Lung (tissue), 12 donors: Measurements from ENCODE around the gene ADAMTSL1. TPM values are rescaled to one million over a fixed set of nuclear protein-coding genes. Genes with fewer than 3 reads are reported as not detected.

Source experiments
- ATAC-seq: fragments of 200-7000 bp; cut with Tn5 transposase; one replicate; pipeline ENCODE4 v1.9.1; 2020; ENCODE audit warnings: moderate number of reproducible peaks; ENCODE audit not compliant: insufficient read depth, low FRiP score
- DNase-seq, 3 donors: peaks; one replicate each; pipeline ENCODE4 v3.0.0-alpha.2; 2013 to 2017
- H3K27ac ChIP-seq, 2 donors: one replicate each; pipeline ENCODE4 v1.5.1; 2013; ENCODE audit warnings: mild to moderate bottlenecking in 2 of 2, moderate library complexity in 2 of 2, control low read depth in 1 of 2, inconsistent platforms in 1 of 2, low read depth in 1 of 2, low read length in 1 of 2
- H3K27me3 ChIP-seq, 3 donors: one replicate each; pipeline ENCODE4 v1.5.1; 2013; ENCODE audit warnings: low read length in 2 of 3; ENCODE audit not compliant: control insufficient read depth in 3 of 3, insufficient read depth in 3 of 3
- H3K36me3 ChIP-seq, 4 donors: one replicate each; pipeline ENCODE4 v1.5.1; 2013; ENCODE audit warnings: low read length in 4 of 4, mild to moderate bottlenecking in 1 of 4, moderate library complexity in 1 of 4; ENCODE audit not compliant: control insufficient read depth in 4 of 4, insufficient read depth in 4 of 4
- H3K4me1 ChIP-seq, 5 donors: one replicate each; pipeline ENCODE4 v1.5.1; 2013; ENCODE audit warnings: low read length in 5 of 5, mild to moderate bottlenecking in 2 of 5, moderate library complexity in 1 of 5; ENCODE audit not compliant: control insufficient read depth in 5 of 5, insufficient read depth in 5 of 5
- H3K4me3 ChIP-seq: one replicate; pipeline ENCODE4 v1.5.1; 2013; ENCODE audit warnings: mild to moderate bottlenecking, control low read depth, moderate library complexity
- H3K9ac ChIP-seq, 2 donors: one replicate each; pipeline ENCODE4 v1.5.1; 2013; ENCODE audit warnings: low read length in 2 of 2, control low read depth in 1 of 2; ENCODE audit not compliant: insufficient read depth in 1 of 2
- H3K9me3 ChIP-seq, 4 donors: one replicate each; pipeline ENCODE4 v1.5.1; 2013; ENCODE audit warnings: low read length in 3 of 4, mild to moderate bottlenecking in 1 of 4, moderate library complexity in 1 of 4; ENCODE audit not compliant: control insufficient read depth in 4 of 4, insufficient read depth in 3 of 4
- CTCF ChIP-seq: IDR thresholded peaks from 2 replicates; pipeline ENCODE4 v1.5.1; 2012; ENCODE audit warnings: mild to moderate bottlenecking; ENCODE audit errors: control extremely low read depth, extremely low read depth
- WGBS, 2 donors: extraction: QIAGEN DNeasy Blood & Tissue Kit; methylation state at CpG; one replicate each; pipeline ENCODE4 v1.1.7; 2013; 5-methylcytosine and 5-hydroxymethylcytosine counted together
- polyA plus RNA-seq, 2 donors: library from polyadenylated mRNA; stranded (reverse); fragments of 200-250 nt; gene quantifications; one replicate each; pipeline ENCODE4 v1.2.1, GENCODE V29; 2013
- total RNA-seq, 2 donors: library from RNA; depleted of rRNA in 1 of 2; stranded (reverse); fragments of >200 nt in 1 of 2; gene quantifications; one replicate each; pipeline ENCODE4 v1.2.1, GENCODE V29; 2014 to 2021
- donor health status: control.
- donor health status: control.
- donor health status: Bipolar disorder and iron deficiency.
- donor health status: healthy.
- donor health status: DM: yes; HTN: yes; CAD: no.

The ADAMTSL1 gene
- total and polyA plus RNA-seq, 4 donors: 0.25 to 36.2 (median 1.4) TPM

GRCh38 chr9:18717759-18718158 lies 243.8 kb downstream of the ADAMTSL1 start:
- Histone ChIP-seq H3K9me3 (no peaks in the 10 kb centered on the region), H3K4me1 (no peaks in the 10 kb centered on the region), H3K4me3 (no peak overlapping the region), H3K27me3 (no peaks in the 10 kb centered on the region), H3K9ac (no peak overlapping the region), H3K27ac (no peak overlapping the region), H3K36me3 (no peaks in the 10 kb centered on the region)
- 95 to 98% methylated on average over 2 of the region's 2 CpGs for WGBS, 2 donors
- DNase-seq (no peak), ATAC-seq (no peak)
- TF ChIP-seq CTCF: no peak

GRCh38 chr9:18718393-18718792 lies 244.4 kb downstream of the ADAMTSL1 start:
- Histone ChIP-seq H3K9me3 (no peaks in the 10 kb centered on the region), H3K27me3 (no peaks in the 10 kb centered on the region), H3K27ac (no peak overlapping the region), H3K4me3 (no peak overlapping the region), H3K9ac (no peak overlapping the region), H3K4me1 (no peaks in the 10 kb centered on the region), H3K36me3 (no peaks in the 10 kb centered on the region)
- DNase-seq (no peak), ATAC-seq (no peak)
- no peak for TF ChIP-seq CTCF
- 92 to 94% methylated on average over 12 of the region's 12 CpGs for WGBS, 2 donors

- no peak for TF ChIP-seq CTCF
- no peak overlapping the region for H3K27ac ChIP-seq
- 92 to 94% methylated on average over 1 of the region's 1 CpG for WGBS, 2 donors
Observed at GRCh38 chr9:18718932-18719331, 245.0 kb downstream of the ADAMTSL1 start.

GRCh38 chr9:18720691-18721090 lies 246.7 kb downstream of the ADAMTSL1 start:
- DNase-seq (no peak), ATAC-seq (no peak)
- TF ChIP-seq CTCF: no peak
- no peaks in the 10 kb centered on the region for H3K9me3 ChIP-seq
- no peak overlapping the region for H3K4me3 ChIP-seq
- no peaks in the 10 kb centered on the region for H3K4me1 ChIP-seq
- no peak overlapping the region for H3K9ac ChIP-seq
- H3K36me3 ChIP-seq: no peaks in the 10 kb centered on the region
- 90 to 91% methylated on average over 5 of the region's 5 CpGs for WGBS, 2 donors
- no peaks in the 10 kb centered on the region for H3K27me3 ChIP-seq
- no peak overlapping the region for H3K27ac ChIP-seq

More at GRCh38 chr9:18718932-18719331, 245.0 kb downstream of the ADAMTSL1 start:
- Histone ChIP-seq H3K4me3 (no peak overlapping the region), H3K4me1 (no peaks in the 10 kb centered on the region), H3K9ac (no peak overlapping the region), H3K9me3 (no peaks in the 10 kb centered on the region), H3K27me3 (no peaks in the 10 kb centered on the region), H3K36me3 (no peaks in the 10 kb centered on the region)
- DNase-seq (no peak), ATAC-seq (no peak)
